ENCODE results near the gene HMX2. TPM values are rescaled to one million over a fixed set of nuclear protein-coding genes. Genes with fewer than 3 reads are reported as not detected.

Gene HMX2
- total RNA-seq, 1 experiment from 2014 or later: not detected

DNA sequence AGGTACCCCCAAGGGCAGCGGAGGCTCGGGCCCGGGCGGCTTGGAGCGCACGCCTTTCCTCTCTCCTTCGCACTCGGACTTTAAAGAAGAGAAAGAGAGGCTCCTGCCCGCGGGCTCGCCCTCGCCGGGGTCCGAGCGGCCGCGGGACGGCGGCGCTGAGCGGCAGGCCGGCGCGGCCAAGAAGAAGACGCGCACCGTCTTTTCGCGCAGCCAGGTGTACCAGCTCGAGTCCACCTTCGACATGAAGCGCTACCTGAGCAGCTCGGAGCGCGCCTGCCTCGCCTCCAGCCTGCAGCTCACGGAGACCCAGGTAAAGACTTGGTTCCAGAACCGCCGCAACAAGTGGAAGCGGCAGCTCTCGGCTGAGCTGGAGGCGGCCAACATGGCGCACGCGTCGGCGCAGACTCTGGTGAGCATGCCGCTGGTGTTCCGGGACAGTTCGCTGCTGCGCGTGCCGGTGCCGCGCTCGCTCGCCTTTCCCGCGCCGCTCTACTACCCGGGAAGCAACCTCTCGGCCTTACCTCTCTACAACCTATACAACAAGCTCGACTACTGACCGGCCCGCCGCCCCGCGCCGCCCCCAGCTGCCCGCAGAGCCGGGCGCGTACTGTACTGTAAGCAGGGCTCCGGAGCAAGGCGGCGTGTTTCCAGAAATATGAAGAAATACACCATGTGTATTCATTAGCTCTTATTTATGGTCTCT lies 1.8 kb downstream of the HMX2 start:
- Histone ChIP-seq H3K4me3 (replicated peaks in 1 of 2; ENCODE audit: low read depth in 1 of 2, low read length in 2 of 2) (no peak overlapping the region), H3K4me2 (ENCODE audit: low read length) (no peak overlapping the region)
- RAD21 ChIA-PET (ENCODE audit: low non-redundant PET in 1 of 2, low total read pairs in 2 of 2, uncharacterized antibody in 2 of 2, unreplicated experiment in 2 of 2): no interaction called here

GRCh38 chr10:123150271-123150985 lies 2.5 kb downstream of the HMX2 start:
- no peaks in the 10 kb centered on the region for H3K27me3 ChIP-seq (ENCODE audit: insufficient read depth, low read length)
- no peak overlapping the region for H3K4me3 ChIP-seq (replicated peaks in 1 of 2; ENCODE audit: low read depth in 1 of 2, low read length in 2 of 2)
- no peak overlapping the region for H2AFZ ChIP-seq (ENCODE audit: low read depth, low read length, poor library complexity, severe bottlenecking)
- ATAC-seq (no peak), DNase-seq (ENCODE audit: low read depth, low spot score) (no peak)
- no peak overlapping the region for H3K27ac ChIP-seq (ENCODE audit: low read depth, low read length)
- RAD21 ChIA-PET (ENCODE audit: low non-redundant PET in 1 of 2, low total read pairs in 2 of 2, uncharacterized antibody in 2 of 2, unreplicated experiment in 2 of 2): no interaction called here
- peaks cover 2 to 10% of the 10 kb centered on the region in 2 experiments; a peak in 3 of 4 replicates for H3K4me1 ChIP-seq (ENCODE audit: control insufficient read depth in 1 of 2, insufficient read depth in 2 of 2, low read length in 2 of 2)
- no peaks in the 10 kb centered on the region for H3K9me2 ChIP-seq (ENCODE audit: insufficient read depth)
- H3K79me2 ChIP-seq (ENCODE audit: insufficient read depth, low read length): peaks cover 12% of the 10 kb centered on the region
- H3K9me3 ChIP-seq (ENCODE audit: control insufficient read depth in 1 of 2, insufficient read depth in 1 of 2, low read depth in 1 of 2, low read length in 2 of 2): no peaks in the 10 kb centered on the region
- H3K9ac ChIP-seq (ENCODE audit: low read length): no peak overlapping the region
- H3K4me2 ChIP-seq (ENCODE audit: low read length): no peak overlapping the region
- CTCF ChIA-PET: no interaction called here
- peaks cover 0 to 6% of the 10 kb centered on the region in 2 experiments; a peak in 1 of 4 replicates for H3K36me3 ChIP-seq (ENCODE audit: control insufficient read depth in 1 of 2, insufficient read depth in 2 of 2, low read length in 2 of 2)
- BruUV-seq (replicated peaks): no TSS peak
- no peaks in the 10 kb centered on the region for H4K20me1 ChIP-seq (ENCODE audit: insufficient read depth)
- intact Hi-C loops (cut with micrococcal nuclease): no loop called here
- POLR2A ChIA-PET: no interaction called here
- TF ChIP-seq ELF1 (IDR thresholded peaks at IDR 0.05; ENCODE audit: borderline replicate concordance, low read depth): no peak
- TF ChIP-seq EZH2 (IDR thresholded peaks at IDR 0.05): no peak
- TF ChIP-seq EZH2phosphoT487 (IDR thresholded peaks at IDR 0.05; ENCODE audit: borderline replicate concordance): no peak
- TF ChIP-seq SRF (IDR thresholded peaks at IDR 0.05; ENCODE audit: low read depth): no peak
- no peak for TF ChIP-seq CBX3 (IDR thresholded peaks at IDR 0.05; ENCODE audit: low read depth)
- TF ChIP-seq ZNF274 (IDR thresholded peaks at IDR 0.05; ENCODE audit: low read depth, low read length): no peak
- TF ChIP-seq CEBPB (IDR thresholded peaks at IDR 0.05; ENCODE audit: low read depth): no peak

More for the DNA sequence above, 1.8 kb downstream of the HMX2 start:
- Histone ChIP-seq H4K20me1 (ENCODE audit: insufficient read depth) (no peaks in the 10 kb centered on the region), H3K4me1 (ENCODE audit: control insufficient read depth in 1 of 2, insufficient read depth in 2 of 2, low read length in 2 of 2) (peaks cover 0 to 6% of the 10 kb centered on the region in 2 experiments; a peak in 3 of 4 replicates), H3K9me3 (ENCODE audit: control insufficient read depth in 1 of 2, insufficient read depth in 1 of 2, low read depth in 1 of 2, low read length in 2 of 2) (no peaks in the 10 kb centered on the region), H3K9me2 (ENCODE audit: insufficient read depth) (no peaks in the 10 kb centered on the region), H3K36me3 (ENCODE audit: control insufficient read depth in 1 of 2, insufficient read depth in 2 of 2, low read length in 2 of 2) (no peaks in the 10 kb centered on the region; a peak in 1 of 4 replicates), H3K9ac (ENCODE audit: low read length) (no peak overlapping the region), H2AFZ (ENCODE audit: low read depth, low read length, poor library complexity, severe bottlenecking) (no peak overlapping the region), H3K27ac (ENCODE audit: low read depth, low read length) (no peak overlapping the region), H3K79me2 (ENCODE audit: insufficient read depth, low read length) (peaks cover 5% of the 10 kb centered on the region), H3K27me3 (ENCODE audit: insufficient read depth, low read length) (no peaks in the 10 kb centered on the region)
- ChIA-PET POLR2A (no interaction called here), CTCF (no interaction called here)
- no TSS peak for BruUV-seq (replicated peaks)
- no peak for TF ChIP-seq ZFX (IDR thresholded peaks at IDR 0.05)
- TF ChIP-seq SRF (IDR thresholded peaks at IDR 0.05; ENCODE audit: low read depth): no peak
- TF ChIP-seq EZH2 (IDR thresholded peaks at IDR 0.05): no peak
- no peak for TF ChIP-seq EZH2phosphoT487 (IDR thresholded peaks at IDR 0.05; ENCODE audit: borderline replicate concordance)
- no peak for ATAC-seq
- DNase-seq (ENCODE audit: low read depth, low spot score): no peak
- intact Hi-C loops (cut with micrococcal nuclease): no loop called here
